ENCODE data around the gene BNIPL. TPM values are rescaled to one million over a fixed set of nuclear protein-coding genes. Genes with fewer than 3 reads are reported as not detected.

Gene BNIPL
- total RNA-seq, 1 experiment from 2014 or later = 1.2 TPM

- H3K9me3 Mint-ChIP-seq = no peaks in the 10 kb centered on the region; a peak in 1 of 5 replicates
Measured at GRCh38 chr1:150994248-150994647, 42.1 kb upstream of the BNIPL start.

More at GRCh38 chr1:150994248-150994647, 42.1 kb upstream of the BNIPL start:
- Histone ChIP-seq H3K79me2 (ENCODE audit: insufficient read depth, low read length) (no peaks in the 10 kb centered on the region), H2AK5ac (ENCODE audit: insufficient read length, low read length) (no peak overlapping the region), H4K8ac (replicated peaks; ENCODE audit: insufficient read length, low read depth, low read length) (no peak overlapping the region), H3K9ac (ENCODE audit: extremely low read depth, insufficient read length, low read length) (no peak overlapping the region), H4K20me1 (ENCODE audit: control insufficient read depth, insufficient read depth, insufficient read length) (no peaks in the 10 kb centered on the region), H3K4me2 (ENCODE audit: insufficient read depth, insufficient read length, low read length) (no peak overlapping the region), H2AFZ (ENCODE audit: low read length) (no peak overlapping the region), H2BK20ac (ENCODE audit: low read depth, low read length, poor library complexity, severe bottlenecking) (no peak overlapping the region), H3K18ac (ENCODE audit: insufficient read length, low read depth, low read length) (no peak overlapping the region), H3K23ac (ENCODE audit: insufficient read length, low read depth, low read length) (no peak overlapping the region), H3K9me3 (ENCODE audit: control insufficient read depth, low read depth, low read length) (no peaks in the 10 kb centered on the region), H2BK5ac (ENCODE audit: insufficient read length, low read length) (no peak overlapping the region), H3K23me2 (ENCODE audit: insufficient read length, low read depth, low read length, poor library complexity, severe bottlenecking) (no peaks in the 10 kb centered on the region), H3K79me1 (ENCODE audit: insufficient read depth, low read depth, low read length, poor library complexity, severe bottlenecking) (no peaks in the 10 kb centered on the region), H3K56ac (ENCODE audit: insufficient read length, low read depth, low read length) (no peak overlapping the region), H3T11ph (ENCODE audit: low read length) (no peak overlapping the region), H3K27ac (ENCODE audit: insufficient read length, low read depth, low read length) (no peak overlapping the region), H2BK15ac (ENCODE audit: low read depth, low read length) (no peak overlapping the region), H3K27me3 (ENCODE audit: insufficient read depth, low read length) (no peaks in the 10 kb centered on the region), H3K4ac (ENCODE audit: low read depth, low read length) (no peak overlapping the region), H3K4me1 (ENCODE audit: insufficient read depth, low read length) (peaks cover 3% of the 10 kb centered on the region; the same call in 1 of the 2 replicates), H4K5ac (ENCODE audit: insufficient read length, low read depth, low read length) (no peak overlapping the region), H4K91ac (ENCODE audit: insufficient read length, low read depth, low read length) (no peak overlapping the region), H2BK12ac (ENCODE audit: insufficient read length, low read depth, low read length) (no peak overlapping the region), H3K14ac (ENCODE audit: insufficient read depth, low read length) (no peak overlapping the region), H2BK120ac (ENCODE audit: low read depth, low read length, poor library complexity, severe bottlenecking) (no peak overlapping the region)
- no CpG with 5 or more reads among the region's 3 CpGs for WGBS (ENCODE audit: extremely low coverage, insufficient read length, low lambda C conversion rate)
- H3K27me3 Mint-ChIP-seq (ENCODE audit: low read depth) = no peaks in the 10 kb centered on the region
- DNase-seq = no peak
- peaks cover 5% of the 10 kb centered on the region in 2 experiments for H3K4me1 Mint-ChIP-seq
- H3K36me3 Mint-ChIP-seq (ENCODE audit: insufficient read depth in 1 of 3, low read depth in 3 of 3) = peaks cover 0 to 6% (median 5%) of the 10 kb centered on the region in 3 experiments; a peak in 3 of 7 replicates
- no peak overlapping the region for H3K4me3 Mint-ChIP-seq
- no peak for TF ChIP-seq CTCF (conservative IDR thresholded peaks at IDR 0.05)
- H3K27ac Mint-ChIP-seq = 0 out of 7 replicates have a peak overlapping the region, but pooled peaks of 1 of the 3 experiments have one; percentile 6

Data from H9 (cell line).